Right ventricle myocardium superior (tissue), 1 donor: Measurements from ENCODE around the gene PTPRN2. TPM values are rescaled to one million over a fixed set of nuclear protein-coding genes. Genes with fewer than 3 reads are reported as not detected.
"Not testable (repeated sequence)": the region's sequence is repeated elsewhere in the genome, so short reads cannot be mapped to it uniquely, and the experiment has no call there.

Experiments used
- ATAC-seq: fragments of 200-7000 bp; cut with Tn5 transposase; one replicate; pipeline ENCODE4 v1.9.1; 2020; ENCODE audit warnings: mild to moderate bottlenecking; ENCODE audit not compliant: poor library complexity
- DNase-seq: peaks from one replicate; pipeline ENCODE4 v3.0.0-alpha.2; 2020
- intact Hi-C: fragments of 100-400 bp; cut with DNase I; formaldehyde crosslinking; loops from one replicate; pipeline ENCODE4 v1.11.2; 2022
- total RNA-seq: library from RNA; stranded (reverse); fragmentation: NEBNext Ultra II Directional; extraction: Animal tissue kit (Norgen Biotek cat#: 25700); gene quantifications from one replicate; pipeline ENCODE4 v1.2.1, GENCODE V29; 2021
- donor health status: DM: no; HTN: yes; CAD: no; lungs with severe emphysema.

Gene PTPRN2
- total RNA-seq, 1 donor from 2014 or later: 1.2 TPM

- intact Hi-C loops, ATAC-seq, DNase-seq: not testable (repeated sequence)
These were observed 246.5 kb downstream of the PTPRN2 start for GRCh38 chr7:158341097-158341496.

- DNase-seq, intact Hi-C loops, ATAC-seq: not testable (repeated sequence)
These were observed 250.7 kb downstream of the PTPRN2 start for GRCh38 chr7:158336952-158337351.

- DNase-seq, ATAC-seq, intact Hi-C loops: not testable (repeated sequence)
These were observed 255.1 kb downstream of the PTPRN2 start for GRCh38 chr7:158332516-158332915.

- DNase-seq, intact Hi-C loops, ATAC-seq: not testable (repeated sequence)
These were observed 255.7 kb downstream of the PTPRN2 start for GRCh38 chr7:158331826-158332450.

GRCh38 chr7:158329686-158330085 is 257.9 kb downstream of the PTPRN2 start:
- ATAC-seq: no peak
- intact Hi-C loops: no loop called here
- no peak for DNase-seq

GRCh38 chr7:158329014-158329610 is 258.5 kb downstream of the PTPRN2 start:
- intact Hi-C loops: no loop called here
- ATAC-seq (no peak), DNase-seq (no peak)

- DNase-seq (no peak), ATAC-seq (no peak)
- intact Hi-C loops: no loop called here
These were observed 259.1 kb downstream of the PTPRN2 start for GRCh38 chr7:158328376-158329013.

GRCh38 chr7:158327571-158328180 is 259.9 kb downstream of the PTPRN2 start:
- intact Hi-C loops: no loop called here
- ATAC-seq (no peak), DNase-seq (no peak)

- DNase-seq (no peak), ATAC-seq (no peak)
- intact Hi-C loops: no loop called here
These were observed 260.6 kb downstream of the PTPRN2 start for GRCh38 chr7:158327012-158327411.

GRCh38 chr7:158325530-158326381 is 261.9 kb downstream of the PTPRN2 start:
- ATAC-seq (peak; percentile 43), DNase-seq (no peak)
- intact Hi-C loops: no loop called here

GRCh38 chr7:158324397-158325360 is 262.9 kb downstream of the PTPRN2 start:
- intact Hi-C loops: no loop called here
- no peak for DNase-seq
- ATAC-seq: no peak

- no peak for ATAC-seq
- intact Hi-C loops: no loop called here
These were observed 263.8 kb downstream of the PTPRN2 start for GRCh38 chr7:158323741-158324396.

GRCh38 chr7:158322616-158323530 is 264.8 kb downstream of the PTPRN2 start:
- ATAC-seq (no peak), DNase-seq (no peak)
- intact Hi-C loops: no loop called here

More at GRCh38 chr7:158323741-158324396, 263.8 kb downstream of the PTPRN2 start:
- no peak for DNase-seq

- no peak for DNase-seq
- ATAC-seq: no peak
These were observed 265.5 kb downstream of the PTPRN2 start for GRCh38 chr7:158321936-158322615.

GRCh38 chr7:158321056-158321700 is 266.4 kb downstream of the PTPRN2 start:
- intact Hi-C loops: no loop called here
- ATAC-seq: no peak
- DNase-seq: no peak

More at GRCh38 chr7:158321936-158322615, 265.5 kb downstream of the PTPRN2 start:
- intact Hi-C loops: no loop called here
